Smooth muscle cell (in vitro differentiated cells): ENCODE measurements around the gene CFAP61. TPM values are rescaled to one million over a fixed set of nuclear protein-coding genes. Genes with fewer than 3 reads are reported as not detected.

Source experiments
- DNase-seq: peaks from one replicate; lab custom pipeline; 2025; ENCODE audit not compliant: unreplicated experiment; lab: John Stamatoyannopoulos, UW
- H2AFZ ChIP-seq: fragments of 200-600 bp; sonication (generic); 2 replicates; pipeline ENCODE4 v1.6.0; 2016; ENCODE audit warnings: antibody characterized with exemption, low read depth, mild to moderate bottlenecking
- H3F3A ChIP-seq: fragments of 200-600 bp; sonication (generic); 2 replicates; pipeline ENCODE4 v1.6.0; 2017; ENCODE audit warnings: antibody characterized with exemption, low read depth
- H3K27ac ChIP-seq: fragments of 200-600 bp; sonication (generic); 2 replicates; pipeline ENCODE4 v1.5.1; 2016; ENCODE audit warnings: low read depth, mild to moderate bottlenecking
- H3K27me3 ChIP-seq: fragments of 200-600 bp; sonication (generic); 2 replicates; pipeline ENCODE4 v1.6.1; 2016; ENCODE audit warnings: low read depth, mild to moderate bottlenecking
- H3K36me3 ChIP-seq: fragments of 200-600 bp; sonication (generic); 2 replicates; pipeline ENCODE4 v1.5.1; 2016; ENCODE audit warnings: low read depth
- H3K4me1 ChIP-seq: fragments of 200-600 bp; sonication (generic); 2 replicates; pipeline ENCODE4 v1.5.1; 2016; ENCODE audit warnings: low read depth
- H3K4me2 ChIP-seq: fragments of 200-600 bp; sonication (generic); 2 replicates; pipeline ENCODE4 v1.6.0; 2016; ENCODE audit warnings: mild to moderate bottlenecking
- H3K4me3 ChIP-seq: fragments of 200-600 bp; sonication (generic); 2 replicates; pipeline ENCODE4 v1.5.1; 2016; ENCODE audit warnings: mild to moderate bottlenecking
- H3K79me2 ChIP-seq: fragments of 200-600 bp; sonication (generic); 2 replicates; pipeline ENCODE4 v1.6.0; 2016; ENCODE audit warnings: low read depth, mild to moderate bottlenecking
- H3K9ac ChIP-seq: fragments of 200-600 bp; sonication (generic); 2 replicates; pipeline ENCODE4 v1.6.0; 2016; ENCODE audit warnings: low read depth
- H3K9me3 ChIP-seq: fragments of 200-600 bp; sonication (generic); replicated peaks from 2 replicates; pipeline ENCODE4 v1.5.1; 2016; ENCODE audit warnings: low read depth
- H4K20me1 ChIP-seq: fragments of 200-600 bp; sonication (generic); 2 replicates; pipeline ENCODE4 v1.6.0; 2016; ENCODE audit warnings: low read depth
- WGBS: methylation state at CpG from one replicate; pipeline ENCODE4 v1.1.7; 2016; ENCODE audit warnings: low lambda C conversion rate; 5-methylcytosine and 5-hydroxymethylcytosine counted together
- polyA plus RNA-seq: library from polyadenylated mRNA; unstranded; fragments of >200 nt; fragmentation: Nextera tagmentation; extraction: Ambion mirVana; gene quantifications from 2 replicates; pipeline ENCODE4 v1.2.1, GENCODE V29; 2016
- total RNA-seq: library from RNA; depleted of rRNA; stranded (reverse); fragments of >200 nt; gene quantifications from 2 replicates; pipeline ENCODE4 v1.2.3, GENCODE V29; 2014
- TF ChIP-seq, protein P1 (sequence below): fragments of 200-600 bp; sonication (generic); IDR thresholded peaks from 2 replicates; pipeline ENCODE4 v1.5.1; 2017; ENCODE audit warnings: borderline replicate concordance, mild to moderate bottlenecking, antibody characterized with exemption; ENCODE audit not compliant: insufficient read depth, poor library complexity, severe bottlenecking

Gene CFAP61
- total and polyA plus RNA-seq, 2 experiments from 2014 or later: not detected

DNA sequence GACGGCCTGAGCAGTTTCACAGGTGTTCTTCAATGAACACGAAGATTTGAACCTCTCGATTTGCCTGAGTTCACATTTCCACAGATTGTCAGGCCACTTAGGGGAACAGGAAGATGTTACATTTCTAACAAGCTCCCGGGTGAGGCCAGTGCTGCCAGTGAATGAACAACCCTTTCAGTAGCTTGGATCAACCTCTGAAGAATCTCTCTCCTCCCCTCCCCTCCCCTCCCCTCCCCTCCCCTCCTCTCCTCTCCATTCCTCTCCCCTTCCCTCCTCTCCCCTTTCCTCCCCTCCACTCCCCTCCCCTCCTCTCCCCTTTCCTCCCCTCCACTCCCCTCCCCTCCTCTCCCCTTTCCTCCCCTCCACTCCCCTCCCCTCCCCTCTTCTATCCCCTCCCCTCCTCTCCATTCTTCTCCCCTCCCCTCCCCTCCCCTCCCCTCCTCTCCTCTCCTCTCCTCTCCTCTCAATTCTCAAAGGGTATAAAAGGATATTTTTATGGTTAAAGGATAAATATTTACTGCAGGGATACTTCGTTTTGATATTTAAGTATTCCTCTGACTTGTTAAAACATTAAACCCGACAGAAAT is 201.5 kb downstream of the CFAP61 start:
- H3K4me3 ChIP-seq: no peak overlapping the region
- H3F3A ChIP-seq: no peaks in the 10 kb centered on the region
- no peaks in the 10 kb centered on the region for H3K79me2 ChIP-seq
- no peaks in the 10 kb centered on the region for H3K4me1 ChIP-seq
- no peaks in the 10 kb centered on the region for H4K20me1 ChIP-seq
- H3K27ac ChIP-seq: no peak overlapping the region
- H3K4me2 ChIP-seq: no peak overlapping the region
- no peaks in the 10 kb centered on the region for H3K9me3 ChIP-seq
- no peak overlapping the region for H3K9ac ChIP-seq
- WGBS: 83% methylated on average over 6 of the region's 6 CpGs
- no peaks in the 10 kb centered on the region for H3K27me3 ChIP-seq
- TF ChIP-seq, protein P1, sequence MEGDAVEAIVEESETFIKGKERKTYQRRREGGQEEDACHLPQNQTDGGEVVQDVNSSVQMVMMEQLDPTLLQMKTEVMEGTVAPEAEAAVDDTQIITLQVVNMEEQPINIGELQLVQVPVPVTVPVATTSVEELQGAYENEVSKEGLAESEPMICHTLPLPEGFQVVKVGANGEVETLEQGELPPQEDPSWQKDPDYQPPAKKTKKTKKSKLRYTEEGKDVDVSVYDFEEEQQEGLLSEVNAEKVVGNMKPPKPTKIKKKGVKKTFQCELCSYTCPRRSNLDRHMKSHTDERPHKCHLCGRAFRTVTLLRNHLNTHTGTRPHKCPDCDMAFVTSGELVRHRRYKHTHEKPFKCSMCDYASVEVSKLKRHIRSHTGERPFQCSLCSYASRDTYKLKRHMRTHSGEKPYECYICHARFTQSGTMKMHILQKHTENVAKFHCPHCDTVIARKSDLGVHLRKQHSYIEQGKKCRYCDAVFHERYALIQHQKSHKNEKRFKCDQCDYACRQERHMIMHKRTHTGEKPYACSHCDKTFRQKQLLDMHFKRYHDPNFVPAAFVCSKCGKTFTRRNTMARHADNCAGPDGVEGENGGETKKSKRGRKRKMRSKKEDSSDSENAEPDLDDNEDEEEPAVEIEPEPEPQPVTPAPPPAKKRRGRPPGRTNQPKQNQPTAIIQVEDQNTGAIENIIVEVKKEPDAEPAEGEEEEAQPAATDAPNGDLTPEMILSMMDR: no peak
- DNase-seq: no peak
- H2AFZ ChIP-seq: no peak overlapping the region
- no peaks in the 10 kb centered on the region for H3K36me3 ChIP-seq

DNA sequence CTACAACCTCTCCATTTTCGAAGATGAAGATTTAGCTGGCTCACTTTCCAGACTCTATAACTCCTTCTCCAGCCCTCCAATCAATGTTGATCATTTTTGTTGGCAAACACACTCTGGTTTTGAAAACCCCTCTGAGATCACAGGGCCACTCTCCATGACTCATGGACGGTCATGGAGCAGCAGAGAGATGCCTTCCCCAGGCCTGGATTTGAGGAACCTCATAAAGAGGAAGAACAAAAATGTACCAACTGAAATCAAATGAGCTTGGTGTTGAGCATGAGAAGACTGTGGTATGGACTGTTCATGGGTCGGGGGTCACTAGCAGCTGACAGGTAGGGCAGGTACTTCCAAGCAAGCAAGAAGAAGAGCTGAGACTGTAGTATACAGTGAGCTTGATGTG is 202.8 kb downstream of the CFAP61 start:
- Histone ChIP-seq H3K9me3 (no peaks in the 10 kb centered on the region), H3K27me3 (no peaks in the 10 kb centered on the region), H4K20me1 (no peaks in the 10 kb centered on the region), H3K4me3 (no peak overlapping the region), H3K4me2 (no peak overlapping the region), H3K9ac (no peak overlapping the region), H3K4me1 (no peaks in the 10 kb centered on the region), H3K36me3 (no peaks in the 10 kb centered on the region), H3K79me2 (no peaks in the 10 kb centered on the region), H3K27ac (no peak overlapping the region), H3F3A (no peaks in the 10 kb centered on the region), H2AFZ (no peak overlapping the region)
- WGBS: 85% methylated on average over 3 of the region's 3 CpGs
- DNase-seq: no peak
- TF ChIP-seq, protein P1: no peak

DNA sequence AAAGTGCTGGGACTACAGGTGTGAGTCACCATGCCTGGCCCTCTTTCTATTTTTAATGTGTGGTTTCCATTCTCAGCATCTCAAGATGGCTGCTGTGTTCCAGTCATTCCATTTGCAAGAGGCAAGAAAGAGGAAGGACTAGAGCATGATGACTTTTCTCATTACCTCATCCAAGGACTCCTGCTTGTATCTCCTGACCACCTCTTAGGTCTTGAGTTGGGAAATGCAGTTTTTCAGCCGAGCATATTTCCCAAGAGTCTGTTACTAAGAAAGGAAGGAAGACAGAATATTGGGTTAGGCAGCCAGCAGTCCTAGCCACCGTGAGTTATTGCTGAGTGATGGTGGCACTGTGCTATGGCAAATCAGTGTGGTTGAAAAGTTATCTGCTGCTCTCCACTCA is 207.2 kb downstream of the CFAP61 start:
- no peaks in the 10 kb centered on the region for H3F3A ChIP-seq
- no peaks in the 10 kb centered on the region for H3K36me3 ChIP-seq
- H3K4me3 ChIP-seq: no peak overlapping the region
- TF ChIP-seq, protein P1: no peak
- no peak overlapping the region for H3K4me2 ChIP-seq
- H3K9ac ChIP-seq: no peak overlapping the region
- no peaks in the 10 kb centered on the region for H3K9me3 ChIP-seq
- no peaks in the 10 kb centered on the region for H4K20me1 ChIP-seq
- H3K4me1 ChIP-seq: no peaks in the 10 kb centered on the region
- H3K27me3 ChIP-seq: no peaks in the 10 kb centered on the region
- H2AFZ ChIP-seq: no peak overlapping the region
- H3K27ac ChIP-seq: no peak overlapping the region
- DNase-seq: no peak
- 89% methylated on average over 2 of the region's 2 CpGs for WGBS
- H3K79me2 ChIP-seq: no peaks in the 10 kb centered on the region

DNA sequence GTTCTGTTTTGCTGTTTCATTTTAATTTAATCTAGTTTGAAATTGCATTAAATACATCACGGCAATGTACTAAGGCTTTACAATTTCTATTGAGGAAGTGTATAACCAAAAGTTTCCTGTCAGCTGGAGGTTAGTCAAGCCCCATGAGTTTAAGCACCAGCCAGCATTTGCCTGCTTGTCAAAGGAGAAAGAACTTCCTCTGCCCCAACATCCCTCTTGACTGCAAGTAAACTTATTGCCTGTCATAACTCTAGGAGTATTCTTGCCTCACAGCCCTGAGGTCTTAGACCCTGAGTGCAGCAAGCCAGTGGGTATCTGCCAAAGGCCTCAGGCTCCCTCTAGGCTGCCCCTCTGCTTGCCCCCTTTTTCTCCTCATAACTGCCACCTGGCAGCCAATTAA is 208.8 kb downstream of the CFAP61 start:
- H3K4me1 ChIP-seq: no peaks in the 10 kb centered on the region
- no peaks in the 10 kb centered on the region for H3K9me3 ChIP-seq
- H3K27me3 ChIP-seq: no peaks in the 10 kb centered on the region
- no peaks in the 10 kb centered on the region for H3F3A ChIP-seq
- H2AFZ ChIP-seq: no peak overlapping the region
- H3K4me3 ChIP-seq: no peak overlapping the region
- no peak for DNase-seq
- H3K79me2 ChIP-seq: no peaks in the 10 kb centered on the region
- H3K4me2 ChIP-seq: no peak overlapping the region
- TF ChIP-seq, protein P1: no peak
- no peaks in the 10 kb centered on the region for H3K36me3 ChIP-seq
- H3K9ac ChIP-seq: no peak overlapping the region
- WGBS: 90% methylated on average over 1 of the region's 1 CpG
- no peaks in the 10 kb centered on the region for H4K20me1 ChIP-seq
- no peak overlapping the region for H3K27ac ChIP-seq
